Ramos (cell line): ENCODE data around the gene PLEKHH2.

Experiments
- in situ Hi-C: fragments of 300-500 bp; cut with MboI; formaldehyde crosslinking; loops from one replicate; pipeline ENCODE4 v1.14.3; 2022; ENCODE audit warnings: low sequenced_read_pairs; ENCODE audit not compliant: unreplicated experiment

PLEKHH2 gene

GRCh38 chr2:43751476-43751990 is 114.5 kb downstream of the PLEKHH2 start:
- in situ Hi-C loops: no loop called here

- in situ Hi-C loops: no loop called here
Measured at GRCh38 chr2:43752302-43752701, 115.2 kb downstream of the PLEKHH2 start.

GRCh38 chr2:43754180-43754579 is 117.1 kb downstream of the PLEKHH2 start:
- in situ Hi-C loops: no loop called here

- in situ Hi-C loops: no loop called here
Measured at GRCh38 chr2:43758739-43759138, 121.7 kb downstream of the PLEKHH2 start.

- in situ Hi-C loops: no loop called here
Measured at GRCh38 chr2:43759195-43759594, 122.1 kb downstream of the PLEKHH2 start.

- in situ Hi-C loops: no loop called here
Measured at GRCh38 chr2:43762286-43762685, 125.2 kb downstream of the PLEKHH2 start.

GRCh38 chr2:43763091-43763490 is 126.0 kb downstream of the PLEKHH2 start:
- in situ Hi-C loops: no loop called here

- in situ Hi-C loops: no loop called here
Measured at GRCh38 chr2:43764086-43764705, 127.1 kb downstream of the PLEKHH2 start.

- in situ Hi-C loops: no loop called here
Measured at GRCh38 chr2:43766006-43766405, 128.9 kb downstream of the PLEKHH2 start.

GRCh38 chr2:43773876-43774613 is 137.0 kb downstream of the PLEKHH2 start, which contains the start of gene DYNC2LI1:
TSS of gene DYNC2LI1 (plus strand) at chr2:43774039. CDS start at chr2:43774139, 100 bp downstream.
- in situ Hi-C loops: no loop called here

- in situ Hi-C loops: no loop called here
Measured at GRCh38 chr2:43774617-43775016, 137.6 kb downstream of the PLEKHH2 start.

GRCh38 chr2:43776324-43776723 is 139.3 kb downstream of the PLEKHH2 start:
- in situ Hi-C loops: no loop called here

GRCh38 chr2:43777306-43777926 is 140.4 kb downstream of the PLEKHH2 start:
- in situ Hi-C loops: no loop called here

GRCh38 chr2:43778233-43778632 is 141.2 kb downstream of the PLEKHH2 start:
- in situ Hi-C loops: no loop called here

- in situ Hi-C loops: no loop called here
Measured at GRCh38 chr2:43787895-43788294, 150.8 kb downstream of the PLEKHH2 start.

GRCh38 chr2:43788646-43789045 is 151.6 kb downstream of the PLEKHH2 start:
- in situ Hi-C loops: no loop called here

GRCh38 chr2:43790147-43790546 is 153.1 kb downstream of the PLEKHH2 start:
- in situ Hi-C loops: no loop called here

GRCh38 chr2:43791035-43791765 is 154.1 kb downstream of the PLEKHH2 start:
- in situ Hi-C loops: no loop called here

GRCh38 chr2:43792653-43793052 is 155.6 kb downstream of the PLEKHH2 start:
- in situ Hi-C loops: no loop called here

GRCh38 chr2:43794956-43795355 is 157.9 kb downstream of the PLEKHH2 start:
- in situ Hi-C loops: no loop called here
